Subcutaneous adipose tissue (tissue), 4 donors: ENCODE results near the gene WNT1. TPM values are rescaled to one million over a fixed set of nuclear protein-coding genes. Genes with fewer than 3 reads are reported as not detected.

Experiments
- CTCF ChIP-seq: fragments of 450-650 bp; IDR thresholded peaks from one replicate; pipeline ENCODE4 v1.5.1; 2016; ENCODE audit warnings: low read depth, mild to moderate bottlenecking, control low read depth, antibody characterized with exemption, moderate library complexity
- small RNA-seq: library from RNA; depleted of rRNA; stranded (forward); fragments of <200 nt; gene quantifications from one replicate; pipeline ENCODE3, GENCODE V24; 2016
- total RNA-seq, 4 donors: library from RNA; depleted of rRNA; stranded (reverse); fragments of >200 nt; gene quantifications; one replicate each; pipeline ENCODE4 v1.1.0, GENCODE V29; 2016

Gene WNT1
- total RNA-seq, 4 donors from 2014 or later = not detected

DNA sequence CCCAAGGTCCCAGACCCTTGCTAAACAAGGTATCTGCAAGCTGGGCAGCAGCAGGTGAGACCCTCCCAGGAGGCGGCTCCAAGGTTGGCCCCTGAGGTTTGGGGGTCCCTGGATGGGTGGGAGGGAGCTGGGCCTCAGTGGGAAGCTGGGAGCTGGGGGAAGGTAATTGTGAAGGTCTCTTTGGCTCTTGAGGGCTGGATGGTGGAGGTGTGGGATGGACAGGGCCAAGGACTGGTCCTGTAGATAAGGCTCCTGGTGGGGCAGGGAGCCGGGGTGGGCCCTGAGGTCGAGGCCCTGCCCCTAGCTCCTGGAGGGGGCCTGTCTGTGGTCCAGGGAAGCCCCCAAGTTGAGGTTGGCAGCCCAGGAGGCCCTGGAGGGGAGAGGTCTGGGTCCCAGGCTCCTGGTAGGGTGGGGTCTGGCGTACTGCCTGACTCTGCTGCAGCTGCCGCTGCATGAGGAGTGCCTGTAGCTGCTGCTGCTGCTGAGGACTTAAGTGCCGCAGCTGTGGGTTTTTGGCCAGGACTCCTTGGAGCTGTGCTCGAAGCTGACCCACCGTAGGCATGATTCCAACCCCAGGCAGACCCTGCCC lies 53.5 kb downstream of the WNT1 start:
- no peak for TF ChIP-seq CTCF

Small RNA genes lying within 50 kb of the gene (small RNA-seq; reads per million reads assigned to genes)
- not detected for gene RNU6-940P

Other genes with a start within 250 kb of the WNT1 start
- gene ADCY6, start 189.2 kb upstream of the WNT1 start, total RNA-seq = 100 to 1,000 TPM in 1 of 4 donors, 10 to 100 TPM in 3; 30.8 to 144 (median 55.9) TPM
- gene CACNB3, start 159.8 kb upstream of the WNT1 start, total RNA-seq = 10 to 100 TPM in 1 of 4 donors, 1 to 10 TPM in 3; 2.4 to 12.4 (median 6.4) TPM
- gene DDX23, start 126.2 kb upstream of the WNT1 start, total RNA-seq = 10 to 100 TPM; 37.0 to 65.7 (median 52.6) TPM
- gene RND1, start 112.5 kb upstream of the WNT1 start, total RNA-seq = 1 to 10 TPM in 1 of 4 donors, under 1 TPM in 2, not detected in 1; 0.17 to 2.6 (median 0.98) TPM
- 1 to 10 TPM; 3.0 to 6.8 (median 5.3) TPM for gene FKBP11, start 52.8 kb upstream of the WNT1 start, total RNA-seq
- gene ARF3, start 20.8 kb upstream of the WNT1 start, total RNA-seq = 10 to 100 TPM; 39.9 to 58.4 (median 48.5) TPM
- gene WNT10B, start 6.6 kb upstream of the WNT1 start, total RNA-seq = 1 to 10 TPM in 1 of 4 donors, not detected in 3; 1.3 TPM
- not detected for gene DDN, start 21.1 kb downstream of the WNT1 start, total RNA-seq
- 10 to 100 TPM; 57.7 to 67.4 (median 59.7) TPM for gene PRKAG1, start 40.5 kb downstream of the WNT1 start, total RNA-seq
- gene KMT2D, start 82.5 kb downstream of the WNT1 start, total RNA-seq = 10 to 100 TPM; 27.6 to 92.1 (median 42.9) TPM
- under 1 TPM; 0.51 to 0.88 (median 0.61) TPM for gene RHEBL1, start 91.7 kb downstream of the WNT1 start, total RNA-seq
- gene DHH, start 116.5 kb downstream of the WNT1 start, total RNA-seq = 1 to 10 TPM in 1 of 4 donors, under 1 TPM in 3; 0.34 to 1.9 (median 0.46) TPM
- gene LMBR1L, start 132.5 kb downstream of the WNT1 start, total RNA-seq = 10 to 100 TPM; 25.6 to 94.2 (median 54.5) TPM
- 100 to 1,000 TPM; 246 to 719 (median 447) TPM for gene TUBA1B, start 153.1 kb downstream of the WNT1 start, total RNA-seq
- 100 to 1,000 TPM in 3 of 4 donors, 10 to 100 TPM in 1; 51.6 to 213 (median 132) TPM for gene TUBA1A, start 210.8 kb downstream of the WNT1 start, total RNA-seq